Peyer's patch (tissue), 4 donors: ENCODE measurements around the gene C15orf39. TPM values are rescaled to one million over a fixed set of nuclear protein-coding genes. Genes with fewer than 3 reads are reported as not detected.

Experiments
- DNase-seq, 3 donors: peaks; one replicate each; pipeline ENCODE4 v3.0.0-alpha.2; 2017 to 2019
- H3K27ac ChIP-seq, 4 donors: fragments of 200-600 bp; sonication (generic); one replicate each; pipeline ENCODE4 v1.5.1; 2016 to 2019
- H3K27me3 ChIP-seq, 2 donors: fragments of 200-600 bp; sonication (generic); one replicate each; pipeline ENCODE4 v1.5.1; 2019
- H3K36me3 ChIP-seq, 3 donors: fragments of 200-600 bp; sonication (generic); one replicate each; pipeline ENCODE4 v1.5.1; 2016 to 2019
- H3K4me1 ChIP-seq, 4 donors: fragments of 200-600 bp; sonication (generic); one replicate each; pipeline ENCODE4 v1.5.1; 2016 to 2019
- H3K4me3 ChIP-seq, 4 donors: fragments of 200-600 bp; sonication (generic); 1 replicate in 3 of 4; 2 replicates in 1 of 4; pipeline ENCODE4 v1.5.1; 2016 to 2019; ENCODE audit warnings: mild to moderate bottlenecking in 1 of 4
- H3K9me3 ChIP-seq, 4 donors: fragments of 200-600 bp; sonication (generic); one replicate each; pipeline ENCODE4 v1.5.1; 2016 to 2019; ENCODE audit warnings: mild to moderate bottlenecking in 1 of 4
- CTCF ChIP-seq, 6 experiments: fragments of 450-650 bp in 4 of 6; fragments of 200-600 bp in 2 of 6; sonication (generic) in 1 of 6; IDR thresholded peaks; one replicate each; pipeline ENCODE4 v1.5.1; 2017 to 2019; ENCODE audit warnings: antibody characterized with exemption in 6 of 6, mild to moderate bottlenecking in 3 of 6, moderate library complexity in 1 of 6
- POLR2A ChIP-seq, 2 donors: fragments of 450-650 bp; IDR thresholded peaks; one replicate each; pipeline ENCODE4 v1.5.1; 2017; ENCODE audit warnings: antibody characterized with exemption in 2 of 2, mild to moderate bottlenecking in 2 of 2, moderate library complexity in 2 of 2
- total RNA-seq, 4 donors: library from RNA; depleted of rRNA; stranded (reverse); fragments of >200 nt; gene quantifications; one replicate each; pipeline ENCODE4 v1.1.0, GENCODE V29; 2016

The C15orf39 gene
- total RNA-seq, 4 donors from 2014 or later = 13.1 to 31.9 (median 26.7) TPM

GRCh38 chr15:75179746-75180140 is 21.9 kb upstream of the C15orf39 start:
- no peak overlapping the region for H3K4me3 ChIP-seq
- peaks cover 0 to 61% (median 0%) of the 10 kb centered on the region in 4 donors for H3K4me1 ChIP-seq
- DNase-seq = no peak
- no peaks in the 10 kb centered on the region for H3K36me3 ChIP-seq
- H3K9me3 ChIP-seq = no peaks in the 10 kb centered on the region
- no peak overlapping the region for H3K27ac ChIP-seq
- TF ChIP-seq POLR2A (IDR thresholded peaks at IDR 0.05) (no peak), CTCF (IDR thresholded peaks at IDR 0.05) (no peak)
- no peaks in the 10 kb centered on the region for H3K27me3 ChIP-seq

DNA sequence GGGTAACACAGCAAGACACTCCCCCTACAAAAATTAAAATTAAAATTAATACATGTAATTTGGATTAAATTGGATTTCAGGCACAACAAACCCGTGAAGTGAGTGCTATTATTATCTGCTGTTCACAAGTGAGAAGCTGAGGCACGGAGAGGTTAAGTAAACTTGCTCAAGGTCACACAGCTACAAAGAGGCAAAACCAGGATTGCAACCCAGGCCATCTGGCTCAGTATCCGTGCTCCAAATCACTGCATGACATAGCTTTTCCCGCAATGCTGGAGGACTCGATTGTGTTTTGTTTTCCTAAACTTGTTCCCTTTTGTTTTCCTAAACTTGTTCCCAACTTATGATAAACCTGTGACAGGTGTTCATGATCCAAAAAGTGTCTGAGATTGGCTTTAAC is 19.9 kb upstream of the C15orf39 start:
- Histone ChIP-seq H3K36me3 (no peaks in the 10 kb centered on the region), H3K4me1 (peaks cover 0 to 57% (median 0%) of the 10 kb centered on the region in 4 donors), H3K4me3 (no peak overlapping the region), H3K9me3 (no peaks in the 10 kb centered on the region), H3K27me3 (no peaks in the 10 kb centered on the region), H3K27ac (peak overlapping the region in 2 of 4 donors; percentile 25 to 80)
- DNase-seq = no peak
- TF ChIP-seq POLR2A (IDR thresholded peaks at IDR 0.05) = no peak
- TF ChIP-seq CTCF (IDR thresholded peaks at IDR 0.05) = no peak

DNA sequence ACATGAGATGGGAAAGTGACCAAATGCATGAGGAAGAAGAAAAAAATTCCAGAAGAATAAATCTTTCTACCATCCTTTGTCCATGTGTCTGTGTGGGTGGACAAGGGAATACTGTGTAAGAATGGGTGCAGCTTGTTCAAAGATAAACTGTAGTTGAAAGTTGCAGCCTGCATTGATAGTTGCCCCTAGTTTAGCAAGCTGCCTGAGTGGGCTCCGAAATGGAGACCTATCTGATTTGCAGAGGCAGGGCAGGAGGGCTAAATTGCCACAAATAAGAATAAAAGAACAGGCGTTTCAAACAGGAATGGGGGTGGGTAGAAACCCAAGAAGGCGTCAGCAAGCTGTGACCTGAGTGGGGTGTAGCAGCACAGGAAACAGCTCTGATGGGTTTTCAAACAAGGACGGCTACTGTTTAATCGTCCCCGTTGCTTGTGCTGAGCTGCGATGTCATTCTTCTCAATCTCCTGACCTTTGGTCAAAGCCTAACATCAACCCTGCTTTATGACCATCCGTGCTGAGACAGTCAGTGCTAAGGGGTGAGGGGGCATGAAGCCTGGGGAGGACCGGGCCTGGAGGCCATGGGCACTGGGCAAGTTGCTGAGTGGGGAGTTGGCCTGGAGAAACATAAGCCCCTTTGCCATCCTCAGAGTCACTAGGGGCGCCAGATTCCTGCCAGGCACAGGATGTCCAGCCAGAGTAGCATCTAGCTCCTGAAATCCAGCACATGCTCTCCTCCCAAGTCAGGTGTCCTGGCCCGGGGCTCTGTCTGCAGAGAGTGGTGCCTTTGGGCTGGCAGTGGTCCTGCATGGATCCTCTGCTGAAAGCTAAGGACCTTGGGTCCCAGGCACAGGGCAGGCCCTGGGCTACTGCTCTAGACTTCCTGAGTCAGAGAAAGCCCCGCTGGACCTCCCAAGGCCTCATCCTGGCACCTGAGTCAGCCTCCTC is 19.2 kb upstream of the C15orf39 start:
- peaks cover 0 to 50% (median 0%) of the 10 kb centered on the region in 4 donors for H3K4me1 ChIP-seq
- H3K9me3 ChIP-seq = no peaks in the 10 kb centered on the region
- H3K4me3 ChIP-seq = no peak overlapping the region
- no peaks in the 10 kb centered on the region for H3K27me3 ChIP-seq
- H3K36me3 ChIP-seq = no peaks in the 10 kb centered on the region
- TF ChIP-seq POLR2A (IDR thresholded peaks at IDR 0.05) (no peak), CTCF (IDR thresholded peaks at IDR 0.05) (peak in 1 of 6 experiments; percentile 3)
- peak overlapping the region in 2 of 4 donors; percentile 25 to 80 for H3K27ac ChIP-seq
- DNase-seq = peak in 1 of 3 donors; percentile 65

GRCh38 chr15:75185271-75186029 is 16.2 kb upstream of the C15orf39 start:
- Histone ChIP-seq H3K9me3 (no peaks in the 10 kb centered on the region), H3K4me3 (no peak overlapping the region), H3K27ac (no peak overlapping the region), H3K36me3 (no peaks in the 10 kb centered on the region), H3K4me1 (peaks cover 0 to 25% (median 0%) of the 10 kb centered on the region in 4 donors), H3K27me3 (no peaks in the 10 kb centered on the region)
- DNase-seq = no peak
- TF ChIP-seq CTCF (IDR thresholded peaks at IDR 0.05) = no peak
- TF ChIP-seq POLR2A (IDR thresholded peaks at IDR 0.05) = no peak

- Histone ChIP-seq H3K9me3 (no peaks in the 10 kb centered on the region), H3K4me1 (peaks cover 0 to 20% (median 0%) of the 10 kb centered on the region in 4 donors), H3K27ac (no peak overlapping the region), H3K36me3 (no peaks in the 10 kb centered on the region), H3K4me3 (no peak overlapping the region), H3K27me3 (no peaks in the 10 kb centered on the region)
- no peak for DNase-seq
- TF ChIP-seq POLR2A (IDR thresholded peaks at IDR 0.05) = no peak
- TF ChIP-seq CTCF (IDR thresholded peaks at IDR 0.05) = no peak
Observed at GRCh38 chr15:75186044-75186443, 15.6 kb upstream of the C15orf39 start.
